SK-N-MC (cell line): ENCODE measurements around the gene CHRNA1.

Experiments
- EZH2 ChIP-seq: fragments of 200-600 bp; sonication (generic); IDR thresholded peaks from one replicate; pipeline ENCODE4 v1.6.1; 2017; ENCODE audit warnings: antibody characterized with exemption
- POLR2AphosphoS5 ChIP-seq: IDR thresholded peaks from 2 replicates; pipeline ENCODE4 v1.6.1; 2012; ENCODE audit warnings: mild to moderate bottlenecking, low read depth, low read length, borderline replicate concordance

DNA sequence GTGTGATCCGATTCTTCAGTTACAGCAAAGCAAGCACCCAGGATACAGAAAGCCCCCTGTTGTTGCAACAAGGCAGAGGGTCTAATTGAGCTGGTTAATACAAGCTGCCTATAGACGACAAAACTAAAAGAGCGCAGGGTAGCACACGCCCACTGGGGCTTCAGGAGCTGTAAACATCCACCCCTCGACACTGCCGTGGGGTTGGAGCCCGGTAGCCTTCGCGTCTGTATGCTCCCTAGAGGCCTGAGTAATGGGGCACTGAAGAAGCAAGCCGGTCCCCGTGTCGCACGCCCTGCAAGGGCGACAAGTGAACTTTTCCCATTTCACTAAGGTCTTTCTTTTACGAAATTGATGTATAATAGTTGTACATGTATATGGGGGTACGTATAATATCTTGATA is 24.7 kb upstream of the CHRNA1 start:
- TF ChIP-seq EZH2 (no peak), POLR2AphosphoS5 (no peak)
